HG02763 (cell line): Measurements from ENCODE around the gene AMBP.
"Not testable (repeated sequence)": the region's sequence is repeated elsewhere in the genome, so short reads cannot be mapped to it uniquely, and the experiment has no call there.

Experiments used
- ATAC-seq: cut with Tn5 transposase; IDR thresholded peaks from one replicate; pipeline ENCODE4 v1.9.1; 2021; ENCODE audit warnings: mild to moderate bottlenecking, moderate library complexity; ENCODE audit not compliant: unreplicated experiment

The AMBP gene

DNA sequence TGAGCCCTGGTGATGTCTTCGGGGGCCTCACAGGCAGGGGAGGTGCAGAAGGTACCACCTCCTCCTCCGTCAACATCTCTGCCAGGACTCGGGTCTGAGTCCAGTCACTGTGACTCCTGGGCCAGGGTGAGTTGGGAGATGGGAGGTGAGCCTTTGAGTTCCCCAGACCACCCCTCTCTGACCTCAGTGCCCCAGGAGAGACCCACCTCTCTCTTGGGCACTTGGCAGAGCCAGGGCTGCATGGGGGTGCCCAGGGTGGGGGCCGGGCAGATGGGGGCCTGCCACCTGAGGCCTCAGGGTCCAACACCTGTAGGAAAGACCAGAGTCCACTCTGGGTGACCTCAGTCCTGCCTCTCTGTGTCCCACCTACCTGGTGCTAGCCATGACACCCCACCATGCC lies 14.2 kb upstream of the AMBP start:
- no peak for ATAC-seq

DNA sequence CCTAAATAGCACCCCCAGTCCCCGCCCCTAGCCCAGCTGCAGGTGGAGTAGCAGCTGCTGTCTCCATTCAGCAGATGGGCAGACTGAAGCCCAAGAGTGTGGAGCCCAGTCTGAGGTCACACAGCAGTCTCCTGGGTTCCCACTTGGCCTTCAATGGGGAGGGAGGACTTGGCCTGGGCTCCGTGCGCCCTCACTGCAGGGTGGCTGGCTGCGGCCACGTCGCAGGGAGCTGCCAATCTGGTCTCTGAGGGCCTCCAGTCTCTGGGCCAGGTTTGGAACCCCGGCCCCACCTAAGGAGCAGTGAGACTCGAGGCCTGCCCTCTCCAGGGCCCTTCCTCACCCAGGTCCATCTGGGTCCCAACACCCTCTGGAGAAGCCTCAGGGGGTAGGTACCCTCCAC lies 13.6 kb upstream of the AMBP start:
- no peak for ATAC-seq

DNA sequence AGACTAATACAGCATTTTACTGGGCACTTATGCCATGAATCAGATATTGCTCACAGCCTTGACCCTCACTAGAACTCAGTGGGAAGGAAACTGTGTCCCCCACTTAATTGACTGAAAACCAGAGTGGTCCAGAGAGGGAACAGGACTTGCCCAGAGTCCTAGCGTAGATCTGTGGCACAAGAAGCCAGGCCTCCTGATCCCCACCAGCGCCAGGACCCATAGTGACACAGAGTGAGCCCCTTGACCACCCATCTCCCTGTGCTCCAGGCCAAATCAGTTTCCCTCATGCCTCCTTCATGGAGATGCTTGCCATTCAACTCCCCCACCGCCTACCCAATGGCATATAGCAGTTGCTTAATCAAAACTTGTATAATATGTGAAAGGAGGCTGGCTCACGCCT lies 12.7 kb upstream of the AMBP start:
- no peak for ATAC-seq

DNA sequence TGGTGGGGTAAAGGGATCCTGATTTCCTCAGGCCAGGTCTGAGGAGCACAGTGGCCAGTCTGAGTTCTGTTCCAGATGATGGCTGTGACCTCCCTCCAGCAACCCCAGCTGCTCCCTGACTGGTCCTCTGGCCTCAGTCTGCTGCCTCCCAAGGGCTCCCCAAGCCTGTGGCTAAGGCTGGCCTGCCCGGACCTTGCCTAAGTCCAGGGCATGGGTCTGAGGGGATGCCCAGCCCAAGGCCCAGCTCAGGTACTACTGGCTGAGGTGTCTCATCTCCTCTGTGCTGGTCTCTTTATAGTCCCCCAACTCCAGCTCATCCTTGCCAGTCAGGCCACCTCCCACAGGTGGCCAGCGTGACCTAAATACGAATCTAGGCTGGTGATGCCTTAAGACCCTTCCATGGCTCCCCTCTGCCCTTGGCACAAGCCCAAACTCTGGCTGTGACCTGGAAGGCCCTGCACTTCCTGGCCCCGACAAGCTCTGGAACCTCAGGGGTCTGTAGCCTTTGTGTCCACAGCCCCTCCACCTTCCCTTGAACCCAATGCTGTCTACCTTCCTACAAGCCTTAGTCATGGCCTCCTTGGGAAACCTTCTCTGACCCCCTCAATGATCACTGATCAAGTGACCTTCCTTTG lies 11.2 kb upstream of the AMBP start:
- no peak for ATAC-seq

DNA sequence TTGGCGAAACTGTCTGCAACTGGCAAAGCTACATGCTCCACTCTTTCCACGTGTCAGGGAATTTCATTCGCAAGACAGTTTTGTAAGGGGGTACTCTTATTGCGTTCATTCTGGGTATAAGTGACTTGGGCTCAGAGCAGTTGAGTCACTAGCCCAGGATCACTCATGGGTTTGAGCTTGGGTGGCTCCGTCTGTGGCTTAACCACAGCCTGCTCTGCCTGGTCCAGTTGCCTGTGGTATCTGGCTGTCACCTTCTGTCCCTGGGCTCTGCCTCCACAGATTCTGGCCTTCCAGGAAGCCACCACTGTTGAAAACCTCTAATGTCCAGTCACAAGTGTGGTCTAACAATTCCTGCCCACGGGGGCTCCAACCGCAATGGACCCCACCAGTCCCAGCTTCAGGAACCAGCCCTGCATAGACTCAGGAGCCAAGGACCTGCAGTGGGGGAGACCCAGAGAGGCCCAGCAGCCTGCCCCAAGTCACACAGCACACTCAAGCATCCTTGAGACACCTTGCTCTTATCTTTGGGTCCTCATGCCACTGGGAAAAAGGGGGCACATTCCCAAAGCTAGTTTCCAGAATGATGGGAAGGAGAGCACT lies 10.6 kb upstream of the AMBP start:
- ATAC-seq: no peak

DNA sequence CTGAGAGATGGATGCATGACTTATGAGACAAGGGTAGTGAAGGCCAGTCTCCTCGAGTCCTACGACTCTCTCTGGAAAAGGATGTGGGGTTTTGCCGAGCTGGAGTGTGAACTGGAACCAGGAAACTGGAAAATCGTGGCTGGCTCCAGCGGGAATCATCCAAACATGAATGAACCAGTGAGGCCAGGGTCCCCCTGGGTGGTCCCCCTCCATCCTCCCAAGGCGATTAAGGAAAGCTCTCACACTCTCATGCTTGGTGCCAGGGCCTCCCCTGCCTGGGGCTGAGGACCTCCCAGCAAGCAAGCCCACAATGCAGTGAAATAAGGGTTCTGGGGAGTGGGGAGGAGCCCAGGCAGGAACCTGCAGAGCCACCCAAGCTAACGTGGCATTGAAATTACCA lies 9.6 kb upstream of the AMBP start:
- no peak for ATAC-seq

DNA sequence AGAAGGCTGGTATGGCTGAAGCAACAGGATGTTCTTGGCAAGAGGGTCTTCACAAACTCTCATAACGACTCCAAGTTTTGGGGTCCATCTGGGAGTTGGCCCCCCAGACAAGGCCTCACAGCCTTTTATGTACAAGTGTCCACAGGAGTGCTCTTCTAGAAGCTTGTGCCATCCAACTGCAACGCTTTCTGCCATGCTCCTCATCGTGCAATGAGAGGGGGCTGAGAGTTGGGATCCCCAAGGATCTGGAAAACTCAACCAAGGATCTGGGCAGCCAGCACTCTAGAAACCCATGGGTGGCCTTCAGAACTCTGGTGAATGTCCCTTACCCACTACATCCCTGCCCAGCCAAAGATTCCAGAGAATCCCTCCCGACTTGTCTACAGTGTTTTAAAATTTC lies 8.5 kb upstream of the AMBP start:
- ATAC-seq: no peak

DNA sequence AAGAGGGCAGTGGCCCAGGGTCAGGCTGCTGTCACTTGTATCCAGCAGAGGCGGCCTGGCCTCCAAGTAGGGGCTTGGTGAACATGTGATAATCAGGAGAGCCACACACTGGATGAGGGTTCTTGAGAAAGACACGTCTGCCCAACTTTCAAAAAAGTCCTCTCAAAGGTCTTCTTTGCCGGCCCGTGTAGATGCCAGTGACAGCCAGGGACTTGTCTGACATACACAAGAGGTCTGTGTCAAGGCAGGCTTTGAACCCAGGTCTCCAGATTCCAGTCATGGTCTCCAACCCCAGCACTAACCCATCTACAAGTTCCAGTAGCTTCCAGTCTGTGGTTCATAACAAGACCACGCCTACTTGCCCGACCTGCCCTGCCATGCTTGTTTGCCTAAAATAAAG lies 7.9 kb upstream of the AMBP start:
- no peak for ATAC-seq

DNA sequence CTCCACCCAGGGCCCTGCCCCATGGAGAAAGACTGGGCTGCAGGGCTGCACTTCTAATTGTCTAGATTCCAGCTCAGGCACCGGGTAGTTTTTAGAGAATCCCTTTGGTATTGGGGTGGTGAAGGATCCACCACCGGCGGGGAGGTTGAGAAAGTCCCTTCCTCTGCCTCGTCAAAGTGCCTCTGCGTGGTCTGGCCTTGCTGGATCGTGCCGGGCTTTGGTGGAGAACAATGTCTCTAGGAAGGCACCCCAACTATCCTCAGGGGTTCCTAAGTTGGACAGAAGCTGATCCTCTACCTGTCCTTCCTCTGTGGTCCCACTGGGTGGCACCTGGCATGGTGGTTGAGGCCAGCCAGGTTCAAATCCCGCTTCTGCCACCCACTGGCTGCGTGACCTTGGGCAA lies 7.3 kb upstream of the AMBP start:
- no peak for ATAC-seq

DNA sequence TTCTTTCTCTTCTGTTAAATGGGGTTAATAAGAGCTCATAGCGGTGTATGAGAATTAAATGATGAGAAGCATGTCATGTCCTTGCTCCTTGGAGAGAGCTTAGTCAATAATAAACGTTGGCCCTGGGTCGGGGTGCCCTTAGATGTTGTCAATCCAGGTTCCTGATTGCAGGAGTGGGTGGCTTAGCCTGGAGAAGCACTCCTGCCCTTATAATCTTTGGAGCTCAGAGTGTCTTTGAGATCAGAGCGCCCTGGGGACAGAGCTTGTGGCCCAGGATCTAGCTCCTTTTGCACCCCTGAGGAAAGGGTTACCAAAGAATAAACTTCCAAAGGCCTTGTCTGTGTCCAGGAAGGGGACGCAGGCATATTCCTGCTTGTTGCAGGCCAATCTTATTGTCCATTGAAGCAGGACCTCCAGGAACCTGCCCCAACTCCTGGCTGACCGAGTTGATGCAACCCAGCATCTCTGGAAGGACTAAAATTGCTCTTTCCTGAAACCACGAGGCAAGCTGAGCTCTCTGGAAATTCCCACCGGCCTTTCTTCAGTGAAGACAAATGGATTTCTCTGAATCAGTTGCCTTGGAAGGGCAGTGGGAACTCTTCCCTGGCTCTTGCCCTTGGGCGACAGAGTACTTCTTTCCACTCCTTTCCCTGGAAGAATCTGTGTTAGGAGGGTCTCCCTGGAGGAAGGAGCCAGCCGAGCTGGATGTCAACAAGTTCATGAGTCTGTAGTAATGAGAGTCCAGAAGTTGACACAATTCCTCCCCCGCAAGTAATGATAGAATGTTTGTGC lies 6.4 kb upstream of the AMBP start:
- ATAC-seq: no peak

DNA sequence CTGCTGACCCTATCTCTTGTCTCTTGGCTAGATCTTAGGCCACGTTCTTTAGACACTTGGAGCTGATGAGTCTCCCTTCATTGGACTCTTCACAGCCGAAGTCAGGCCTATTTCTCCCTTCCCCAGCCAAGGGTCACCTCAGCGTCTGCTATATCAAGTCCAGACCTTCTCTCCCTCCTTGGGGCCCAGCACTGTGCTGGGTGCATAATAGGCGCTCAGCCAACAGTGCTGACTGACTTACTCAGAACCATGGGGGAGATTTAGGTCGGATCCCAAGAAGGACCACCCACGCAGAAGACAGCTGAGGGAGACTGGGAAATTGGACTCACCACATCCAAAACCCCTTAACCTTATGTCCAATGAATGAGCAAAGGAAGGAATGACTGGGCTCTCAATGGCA lies 5.6 kb upstream of the AMBP start:
- ATAC-seq: no peak

DNA sequence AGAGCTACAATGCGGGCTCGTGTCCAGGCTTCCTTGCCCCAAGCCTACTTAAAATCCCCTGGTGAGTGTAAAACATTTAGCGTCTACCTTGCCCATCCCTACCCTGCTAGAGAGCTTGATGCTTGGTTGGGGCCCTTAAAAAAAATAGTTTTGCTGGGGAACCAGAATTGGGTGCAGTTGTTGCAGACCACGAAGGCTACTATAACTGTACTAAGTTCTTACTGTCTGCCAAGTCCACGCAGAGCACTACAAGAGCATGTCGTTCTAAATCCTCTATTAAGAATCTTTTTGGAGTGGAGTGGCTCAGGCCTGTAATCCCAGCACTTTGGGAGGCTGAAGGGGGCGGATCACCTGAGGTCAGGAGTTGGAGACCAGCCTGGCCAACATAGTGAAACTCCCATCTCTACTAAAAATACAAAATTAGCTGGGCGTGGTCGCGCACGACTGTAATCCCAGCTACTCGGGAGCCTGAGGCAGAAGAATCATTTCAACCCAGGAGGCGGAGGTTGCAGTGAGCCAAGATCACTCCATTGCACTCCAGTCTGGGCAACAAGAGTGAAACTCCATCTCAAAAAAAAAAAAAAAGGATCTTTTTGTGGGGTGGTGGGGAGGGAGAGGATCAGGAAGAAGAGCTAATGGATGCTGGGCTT lies 4.8 kb upstream of the AMBP start:
- not testable (repeated sequence) for ATAC-seq

DNA sequence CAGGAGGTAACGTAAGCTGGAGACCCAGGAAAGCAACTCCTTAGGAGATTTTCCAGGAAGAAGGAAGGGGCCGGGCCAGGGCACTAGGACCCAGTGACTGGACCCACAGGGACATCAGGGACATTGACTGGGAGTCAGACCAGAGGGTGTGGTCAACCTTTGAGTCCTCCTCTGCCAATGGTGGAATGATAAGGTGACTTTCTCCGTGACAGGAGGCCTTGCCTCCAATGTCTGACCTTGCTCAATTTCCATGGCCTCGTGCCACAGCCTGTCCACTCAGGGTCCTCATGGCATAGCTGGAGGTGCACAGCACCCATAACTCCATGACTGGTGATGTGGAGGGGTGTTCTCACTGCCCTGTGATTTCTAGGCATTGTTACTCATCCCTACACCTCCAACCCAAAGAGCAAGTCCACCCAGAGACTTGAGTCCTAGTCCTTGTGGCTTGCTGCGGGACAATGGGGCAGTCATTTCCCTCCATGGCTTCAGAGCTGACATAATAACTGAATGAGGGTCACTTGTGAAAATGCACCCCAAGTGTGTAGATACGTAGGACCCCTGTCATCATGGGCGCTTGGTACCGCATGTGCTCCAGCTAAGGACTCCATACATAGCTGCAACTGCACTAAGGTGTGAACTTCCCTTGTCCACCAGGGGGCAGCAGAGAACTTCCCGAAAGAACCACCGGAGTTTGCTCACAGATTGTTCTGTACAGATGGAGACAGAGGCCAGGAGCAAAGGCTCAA lies 4.1 kb upstream of the AMBP start:
- ATAC-seq: peak; percentile 75

DNA sequence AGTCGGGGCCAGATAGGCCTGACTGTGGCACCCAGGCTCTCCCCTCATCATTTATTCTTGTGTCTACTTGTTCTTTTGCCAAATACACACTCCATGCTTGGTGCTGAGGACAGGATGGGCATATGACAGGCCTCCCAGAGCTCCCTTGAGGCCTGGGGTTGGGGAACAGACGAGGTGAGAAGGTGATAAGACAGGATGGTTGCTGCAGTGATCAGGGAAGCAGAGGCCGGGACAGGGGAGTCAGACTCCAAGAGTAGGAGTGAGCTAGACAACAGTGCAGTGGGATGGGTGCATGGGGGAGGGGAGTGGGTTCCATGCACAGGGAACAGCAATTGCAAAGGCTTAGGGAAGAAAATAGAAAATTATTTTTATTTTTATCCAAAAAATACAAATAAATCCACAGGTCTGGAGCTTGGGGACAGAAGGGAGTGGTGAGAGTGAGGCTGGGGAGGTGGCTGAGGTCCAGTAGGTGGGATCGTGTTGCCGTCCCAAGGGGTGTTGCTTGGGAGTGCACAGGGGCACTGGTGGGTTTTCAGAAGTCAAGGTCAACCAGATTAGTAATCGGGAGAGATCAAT lies 3.4 kb upstream of the AMBP start:
- no peak for ATAC-seq

DNA sequence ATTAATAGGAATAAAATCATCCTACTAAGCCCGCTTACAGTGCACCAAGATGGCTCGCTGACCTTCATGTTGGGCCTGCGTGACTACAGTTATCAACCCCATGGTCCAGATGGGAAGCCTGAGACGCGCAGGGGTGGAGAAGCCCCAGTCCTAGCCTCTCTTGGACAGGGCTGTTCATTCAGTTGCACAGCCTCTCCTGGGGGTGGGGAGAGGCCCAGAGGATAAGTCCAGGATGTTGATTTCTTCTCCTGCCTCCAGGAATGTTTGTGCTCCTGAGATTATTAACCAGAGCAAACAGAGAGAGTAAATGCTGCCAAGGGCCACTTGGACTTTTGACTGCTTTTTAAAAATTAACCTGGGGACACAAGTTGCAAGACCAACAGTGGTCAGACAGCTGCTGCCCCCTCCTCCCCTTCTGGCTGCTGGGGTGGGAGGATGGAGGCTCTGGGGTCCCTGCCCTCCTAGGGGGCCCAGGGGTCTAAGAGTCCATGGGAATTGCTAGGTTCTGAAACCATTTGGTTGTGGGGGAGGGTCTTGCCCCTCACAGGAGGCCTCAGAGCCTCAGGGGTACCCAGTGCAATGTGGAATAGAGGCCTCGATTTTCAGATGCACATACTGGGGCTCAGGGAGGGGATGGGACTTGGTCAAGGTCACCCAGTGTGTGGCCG lies 2.8 kb upstream of the AMBP start:
- ATAC-seq: no peak

DNA sequence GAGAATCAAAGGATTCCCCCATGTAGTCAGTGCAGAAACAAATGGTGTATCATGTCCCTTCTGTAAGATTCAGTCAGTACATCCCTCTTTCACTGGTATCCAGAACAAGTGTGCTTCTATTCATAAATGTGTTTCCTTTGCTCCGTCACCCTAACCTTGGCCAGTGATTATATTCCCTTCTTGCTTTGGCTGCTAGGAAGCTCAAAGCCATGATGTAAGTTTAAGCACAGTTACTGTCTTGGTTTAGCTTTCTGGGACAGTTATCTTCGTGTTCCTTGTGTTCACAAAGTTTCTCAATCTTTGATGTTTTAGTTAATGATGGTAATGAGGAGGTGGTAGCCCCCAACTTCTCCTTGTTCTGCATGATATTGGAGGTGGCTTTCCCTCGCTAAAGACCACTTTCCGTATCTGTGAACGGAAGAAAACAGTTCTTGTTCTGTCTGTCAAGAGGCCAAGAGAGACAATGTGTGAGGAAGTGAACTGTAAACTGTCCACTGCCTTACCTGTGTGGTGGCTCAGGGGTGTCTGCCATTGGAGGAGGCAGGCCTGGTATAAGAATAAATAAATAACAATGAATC lies 2.2 kb upstream of the AMBP start:
- no peak for ATAC-seq

DNA sequence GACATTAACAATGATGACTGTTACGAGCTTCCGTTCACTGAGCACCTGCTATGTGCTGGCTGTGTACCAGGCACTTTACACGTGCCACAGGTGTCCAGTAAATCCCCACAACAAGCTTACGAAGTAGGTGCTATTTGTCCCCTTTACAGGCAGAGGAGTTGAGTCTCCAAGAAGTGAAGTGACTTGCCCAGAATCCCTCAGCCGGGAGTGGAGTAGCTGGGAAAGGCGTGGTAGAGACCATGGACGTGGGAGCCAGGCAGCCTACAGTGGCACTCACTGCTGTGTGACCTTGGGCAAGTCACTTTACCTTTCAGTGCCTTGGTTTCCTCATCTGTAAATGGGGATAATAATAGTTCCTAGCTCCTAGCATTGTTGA lies 669 bp upstream of the AMBP start:
- ATAC-seq: no peak

DNA sequence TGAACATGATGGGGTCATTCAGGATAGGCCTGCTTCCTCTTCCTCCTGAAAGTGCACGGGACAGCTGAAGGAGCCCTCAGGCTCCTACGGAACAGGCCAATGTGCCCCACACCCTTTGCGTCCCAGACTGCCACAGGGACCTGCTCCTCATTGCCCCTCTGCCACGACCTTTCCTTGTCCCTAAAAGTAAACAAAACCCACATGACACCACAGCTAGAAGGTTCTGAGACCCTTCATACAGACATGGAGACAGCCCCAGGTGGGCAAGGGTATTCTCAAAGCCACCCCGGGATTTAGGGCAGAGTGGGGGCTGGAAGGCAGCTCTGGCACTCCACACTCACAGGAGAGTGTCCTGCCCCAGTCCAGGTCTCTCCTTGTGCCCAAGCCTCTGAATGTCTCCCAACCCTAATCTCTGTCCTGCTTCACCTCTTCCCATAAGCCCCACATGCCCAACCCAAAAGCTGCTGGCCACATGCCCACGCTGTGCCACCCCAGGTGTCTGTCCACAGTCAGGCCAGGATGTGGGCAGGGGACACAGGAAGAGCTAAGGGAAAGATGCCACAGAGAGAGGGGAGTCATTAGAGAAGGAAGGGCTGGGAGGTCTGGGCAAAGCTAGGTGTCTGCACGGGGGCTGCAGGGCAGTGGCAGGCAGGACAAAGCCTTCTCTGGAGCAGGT lies 800 bp downstream of the AMBP start:
- no peak for ATAC-seq
